ENCODE measurements around the gene SPG11.

SPG11 gene

DNA sequence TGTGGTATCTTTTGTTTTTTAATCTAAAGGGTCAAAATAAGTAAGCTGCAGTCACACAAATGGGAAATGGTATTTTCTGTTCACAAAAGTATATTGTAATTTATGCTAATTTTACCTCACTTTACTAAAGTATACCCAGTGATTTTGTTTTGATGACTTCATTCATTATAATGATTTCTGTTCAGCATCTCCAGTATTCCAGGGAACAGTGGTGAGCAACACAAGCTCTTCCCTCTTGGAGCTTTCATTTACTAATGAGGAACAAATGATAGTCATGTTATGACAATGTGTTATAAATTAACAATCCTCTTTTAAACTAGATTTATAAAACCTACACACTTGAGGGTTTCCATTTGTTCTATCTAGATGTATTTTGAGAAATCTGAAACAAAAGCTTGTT, 147.0 kb downstream of the SPG11 start:
- no peak for DNase-seq
